Caco-2 (cell line): ENCODE data around the gene TRPM4. TPM values are rescaled to one million over a fixed set of nuclear protein-coding genes. Genes with fewer than 3 reads are reported as not detected.

ENCODE experiments used
- BruUV-seq: library from RNA; stranded (reverse); fragments of 400-500 nt; replicated peaks from 2 replicates; lab custom pipeline; 2021; lab: Mats Ljungman, UMichigan
- CTCF ChIA-PET: fragments of 300-600 bp; sonication (Branson Sonifier 250); formaldehyde crosslinking; loops from one replicate; lab custom pipeline; 2022; ENCODE audit warnings: antibody characterized with exemption; lab: Charles Lee
- POLR2A ChIA-PET: fragments of 300-600 bp; sonication (Branson Sonifier 250); formaldehyde crosslinking; loops from one replicate; lab custom pipeline; 2022; ENCODE audit warnings: antibody characterized with exemption; lab: Charles Lee
- DNase-seq, 2 experiments: peaks; one replicate each; pipeline versions ENCODE4 v3.0.0 to v3.0.0-alpha.2; 2020 to 2022
- H3K27me3 ChIP-seq: replicated peaks from 2 replicates; pipeline ENCODE4 v1.6.0; 2011; ENCODE audit warnings: low read length; ENCODE audit not compliant: control insufficient read depth, insufficient read depth
- H3K36me3 ChIP-seq: 2 replicates; pipeline ENCODE4 v1.5.1; 2011; ENCODE audit warnings: low read length; ENCODE audit not compliant: control insufficient read depth, insufficient read depth
- H3K4me1 ChIP-seq: fragments of 250-450 bp; sonication (Bioruptor Pico); 2 replicates; pipeline ENCODE4 v1.5.1; 2020; ENCODE audit warnings: mild to moderate bottlenecking
- H3K4me3 ChIP-seq: 2 replicates; pipeline ENCODE4 v1.5.1; 2011; ENCODE audit warnings: low read depth, mild to moderate bottlenecking, control low read depth, low read length
- H3K9me3 ChIP-seq: fragments of 250-450 bp; sonication (Bioruptor Pico); 2 replicates; pipeline ENCODE4 v1.5.1; 2020; ENCODE audit warnings: mild to moderate bottlenecking, moderate library complexity
- H3K27ac Mint-ChIP-seq: one replicate; pipeline ENCODE4 v1.8.0; 2022; ENCODE audit warnings: mixed read lengths; ENCODE audit not compliant: unreplicated experiment
- H3K27me3 Mint-ChIP-seq: one replicate; pipeline ENCODE4 v1.8.0; 2022; ENCODE audit warnings: mixed read lengths; ENCODE audit not compliant: insufficient read depth, unreplicated experiment
- H3K36me3 Mint-ChIP-seq: one replicate; pipeline ENCODE4 v1.8.0; 2022; ENCODE audit warnings: mild to moderate bottlenecking, mixed read lengths; ENCODE audit not compliant: insufficient read depth, unreplicated experiment
- H3K4me1 Mint-ChIP-seq: one replicate; pipeline ENCODE4 v1.8.0; 2022; ENCODE audit warnings: low read depth, mixed read lengths; ENCODE audit not compliant: unreplicated experiment
- H3K4me3 Mint-ChIP-seq: one replicate; pipeline ENCODE4 v1.8.0; 2022; ENCODE audit warnings: mild to moderate bottlenecking, moderate library complexity, mixed read lengths; ENCODE audit not compliant: unreplicated experiment
- H3K9me3 Mint-ChIP-seq: one replicate; pipeline ENCODE4 v1.8.0; 2022; ENCODE audit warnings: mixed read lengths; ENCODE audit not compliant: unreplicated experiment
- intact Hi-C: fragments of 100-400 bp; cut with micrococcal nuclease; formaldehyde crosslinking; loops from one replicate; pipeline ENCODE4 v1.10.0; 2022; ENCODE audit not compliant: unreplicated experiment
- total RNA-seq: library from RNA; stranded (reverse); gene quantifications from 2 replicates; pipeline ENCODE4 v1.2.3, GENCODE V29; 2022
- TF ChIP-seq, protein P1 (sequence below), 2 experiments: fragments of 200-600 bp in 1 of 2; IDR thresholded peaks; 1 replicate in 1 of 2; 2 replicates in 1 of 2; pipeline versions ENCODE4 v1.5.1 to v1.8.0; 2011 to 2022; ENCODE audit warnings: antibody characterized with exemption in 1 of 2, control low read depth in 1 of 2, inconsistent platforms in 1 of 2, low read depth in 1 of 2, low read length in 1 of 2, mild to moderate bottlenecking in 1 of 2, moderate library complexity in 1 of 2; ENCODE audit not compliant: insufficient read depth in 1 of 2, severe bottlenecking in 1 of 2, unreplicated experiment in 1 of 2

Gene TRPM4
- total RNA-seq, 1 experiment from 2014 or later, result 27.8 TPM

DNA sequence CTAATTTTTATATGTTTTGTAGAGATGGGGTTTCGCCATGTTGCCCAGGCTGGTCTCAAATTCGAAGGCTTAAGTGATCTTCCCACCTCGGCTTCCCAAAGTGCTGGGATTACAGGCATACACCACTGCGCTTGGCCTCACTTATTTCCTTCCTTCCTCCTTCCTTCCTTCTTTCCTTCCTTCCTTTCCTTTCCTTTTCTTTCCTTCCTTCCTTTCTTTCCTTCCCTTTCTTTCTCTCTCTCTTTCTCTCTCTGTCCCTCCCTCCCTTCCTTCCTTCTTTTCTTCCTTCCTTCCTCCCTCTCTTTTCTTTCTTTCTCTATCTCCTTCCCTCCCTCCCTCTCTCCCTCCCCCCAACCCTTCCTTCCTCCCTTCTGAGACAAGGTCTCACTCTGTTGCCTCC lies 36.8 kb downstream of the TRPM4 start:
- Mint-ChIP-seq H3K27me3 (no peaks in the 10 kb centered on the region), H3K9me3 (no peaks in the 10 kb centered on the region), H3K27ac (no peak overlapping the region), H3K4me1 (no peaks in the 10 kb centered on the region), H3K36me3 (peaks cover 12% of the 10 kb centered on the region), H3K4me3 (no peak overlapping the region)
- no peak for DNase-seq
- intact Hi-C loops, result no loop called here
- Histone ChIP-seq H3K27me3 (no peaks in the 10 kb centered on the region), H3K36me3 (no peaks in the 10 kb centered on the region), H3K4me1 (no peaks in the 10 kb centered on the region), H3K9me3 (no peaks in the 10 kb centered on the region), H3K4me3 (no peak overlapping the region)
- BruUV-seq, result no TSS peak
- TF ChIP-seq, protein P1, sequence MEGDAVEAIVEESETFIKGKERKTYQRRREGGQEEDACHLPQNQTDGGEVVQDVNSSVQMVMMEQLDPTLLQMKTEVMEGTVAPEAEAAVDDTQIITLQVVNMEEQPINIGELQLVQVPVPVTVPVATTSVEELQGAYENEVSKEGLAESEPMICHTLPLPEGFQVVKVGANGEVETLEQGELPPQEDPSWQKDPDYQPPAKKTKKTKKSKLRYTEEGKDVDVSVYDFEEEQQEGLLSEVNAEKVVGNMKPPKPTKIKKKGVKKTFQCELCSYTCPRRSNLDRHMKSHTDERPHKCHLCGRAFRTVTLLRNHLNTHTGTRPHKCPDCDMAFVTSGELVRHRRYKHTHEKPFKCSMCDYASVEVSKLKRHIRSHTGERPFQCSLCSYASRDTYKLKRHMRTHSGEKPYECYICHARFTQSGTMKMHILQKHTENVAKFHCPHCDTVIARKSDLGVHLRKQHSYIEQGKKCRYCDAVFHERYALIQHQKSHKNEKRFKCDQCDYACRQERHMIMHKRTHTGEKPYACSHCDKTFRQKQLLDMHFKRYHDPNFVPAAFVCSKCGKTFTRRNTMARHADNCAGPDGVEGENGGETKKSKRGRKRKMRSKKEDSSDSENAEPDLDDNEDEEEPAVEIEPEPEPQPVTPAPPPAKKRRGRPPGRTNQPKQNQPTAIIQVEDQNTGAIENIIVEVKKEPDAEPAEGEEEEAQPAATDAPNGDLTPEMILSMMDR (IDR thresholded peaks at IDR 0.05; ENCODE audit: insufficient read depth in 1 of 2, low read depth in 1 of 2, low read length in 1 of 2, severe bottlenecking in 1 of 2, unreplicated experiment in 1 of 2), result no peak
- ChIA-PET POLR2A (no interaction called here), CTCF (interaction anchor here (0.5 kb wide), 1 partner anchor 72 kb away, joined by 7 read pairs; no protein-coding TSS in a partner anchor)

DNA sequence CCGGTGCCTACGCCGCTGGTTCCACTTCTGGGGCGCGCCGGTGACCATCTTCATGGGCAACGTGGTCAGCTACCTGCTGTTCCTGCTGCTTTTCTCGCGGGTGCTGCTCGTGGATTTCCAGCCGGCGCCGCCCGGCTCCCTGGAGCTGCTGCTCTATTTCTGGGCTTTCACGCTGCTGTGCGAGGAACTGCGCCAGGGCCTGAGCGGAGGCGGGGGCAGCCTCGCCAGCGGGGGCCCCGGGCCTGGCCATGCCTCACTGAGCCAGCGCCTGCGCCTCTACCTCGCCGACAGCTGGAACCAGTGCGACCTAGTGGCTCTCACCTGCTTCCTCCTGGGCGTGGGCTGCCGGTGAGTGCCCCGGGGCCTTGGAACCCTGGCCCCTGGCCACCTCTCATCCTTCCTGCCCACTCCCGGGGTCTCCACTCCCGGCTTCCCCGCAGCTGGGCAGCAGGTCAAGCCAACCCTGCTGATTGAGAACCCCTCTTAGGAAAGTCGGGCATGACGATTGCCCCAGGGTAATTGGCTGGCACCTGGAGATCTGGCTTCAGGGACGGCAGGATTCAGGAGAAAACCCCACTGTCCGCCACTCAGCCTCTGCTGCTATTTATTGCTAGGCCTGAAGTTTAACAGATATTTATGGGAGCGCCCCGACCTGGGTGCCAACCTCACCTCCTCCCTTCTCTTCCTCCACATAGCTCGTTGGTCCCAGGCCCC lies 39.1 kb downstream of the TRPM4 start:
- H3K4me3 Mint-ChIP-seq, result no peak overlapping the region
- POLR2A ChIA-PET, result no interaction called here
- intact Hi-C loops, result loop anchor here (5.0 kb wide), 1 partner anchor 79 kb away; the partner anchor contains the start of genes C19orf73 and PPFIA3
- H3K27me3 ChIP-seq, result no peaks in the 10 kb centered on the region
- BruUV-seq, result no TSS peak
- no peak overlapping the region for H3K4me3 ChIP-seq
- no peak for DNase-seq
- no peaks in the 10 kb centered on the region for H3K27me3 Mint-ChIP-seq
- no peaks in the 10 kb centered on the region for H3K36me3 ChIP-seq
- H3K9me3 Mint-ChIP-seq, result no peaks in the 10 kb centered on the region
- no peak overlapping the region for H3K27ac Mint-ChIP-seq
- no peaks in the 10 kb centered on the region for H3K9me3 ChIP-seq
- H3K36me3 Mint-ChIP-seq, result peaks cover 6% of the 10 kb centered on the region
- TF ChIP-seq, protein P1 (IDR thresholded peaks at IDR 0.05; ENCODE audit: insufficient read depth in 1 of 2, low read depth in 1 of 2, low read length in 1 of 2, severe bottlenecking in 1 of 2, unreplicated experiment in 1 of 2), result no peak
- no peaks in the 10 kb centered on the region for H3K4me1 Mint-ChIP-seq
- no peaks in the 10 kb centered on the region for H3K4me1 ChIP-seq
- CTCF ChIA-PET, result interaction anchor here (0.6 to 1.2 kb wide), 2 partner anchors 99 to 271 kb away, joined by 3 to 4 read pairs; no protein-coding TSS in a partner anchor

DNA sequence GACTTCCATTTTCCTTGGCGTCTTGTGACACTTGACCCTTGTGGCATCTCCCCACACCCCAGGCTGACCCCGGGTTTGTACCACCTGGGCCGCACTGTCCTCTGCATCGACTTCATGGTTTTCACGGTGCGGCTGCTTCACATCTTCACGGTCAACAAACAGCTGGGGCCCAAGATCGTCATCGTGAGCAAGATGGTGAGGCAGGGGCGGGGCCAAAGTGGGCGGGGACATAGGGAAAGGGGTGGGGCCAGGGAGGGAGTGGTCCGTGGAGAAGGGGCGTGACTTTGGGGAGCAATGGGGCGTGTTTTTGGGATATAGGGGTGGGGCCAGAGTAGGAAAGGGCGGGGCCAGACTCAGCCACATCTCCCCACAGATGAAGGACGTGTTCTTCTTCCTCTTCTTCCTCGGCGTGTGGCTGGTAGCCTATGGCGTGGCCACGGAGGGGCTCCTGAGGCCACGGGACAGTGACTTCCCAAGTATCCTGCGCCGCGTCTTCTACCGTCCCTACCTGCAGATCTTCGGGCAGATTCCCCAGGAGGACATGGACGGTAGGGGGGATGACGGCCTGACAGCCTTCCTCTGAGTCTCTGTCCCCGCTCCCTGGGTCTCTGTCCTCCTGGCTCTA lies 42.8 kb downstream of the TRPM4 start:
- no peaks in the 10 kb centered on the region for H3K4me1 ChIP-seq
- TF ChIP-seq, protein P1 (IDR thresholded peaks at IDR 0.05; ENCODE audit: insufficient read depth in 1 of 2, low read depth in 1 of 2, low read length in 1 of 2, severe bottlenecking in 1 of 2, unreplicated experiment in 1 of 2), result no peak
- ChIA-PET CTCF (interaction anchor here (2.0 to 2.1 kb wide), 2 partner anchors 9 to 25 kb away, joined by 5 to 18 read pairs; no protein-coding TSS in a partner anchor), POLR2A (no interaction called here)
- no peaks in the 10 kb centered on the region for H3K4me1 Mint-ChIP-seq
- no TSS peak for BruUV-seq
- no peaks in the 10 kb centered on the region for H3K27me3 Mint-ChIP-seq
- no peak overlapping the region for H3K4me3 ChIP-seq
- intact Hi-C loops, result no loop called here
- no peaks in the 10 kb centered on the region for H3K36me3 ChIP-seq
- H3K4me3 Mint-ChIP-seq, result no peak overlapping the region
- H3K27ac Mint-ChIP-seq, result peak overlapping the region; percentile 20
- H3K36me3 Mint-ChIP-seq, result peaks cover 22% of the 10 kb centered on the region
- no peaks in the 10 kb centered on the region for H3K27me3 ChIP-seq
- DNase-seq, result peak; percentile 31 to 55
- no peaks in the 10 kb centered on the region for H3K9me3 ChIP-seq
- H3K9me3 Mint-ChIP-seq, result no peaks in the 10 kb centered on the region
